K562 (cell line): ENCODE measurements around the gene ARMH1. TPM values are rescaled to one million over a fixed set of nuclear protein-coding genes. Genes with fewer than 3 reads are reported as not detected.
A peak's percentile ranks its signal among the peaks of the same experiment; 100 is the strongest.

Experiments used
- BRF1 ChIP-seq: IDR thresholded peaks from 3 replicates; pipeline ENCODE4 v1.6.1; 2011; ENCODE audit warnings: borderline replicate concordance, mild to moderate bottlenecking; ENCODE audit not compliant: insufficient read length; ENCODE audit errors: extremely low read depth
- CBFA2T2 ChIP-seq: fragments of 450-650 bp; conservative IDR thresholded peaks from 2 replicates; pipeline ENCODE4 v1.6.1; 2017; ENCODE audit warnings: mild to moderate bottlenecking
- DIDO1 ChIP-seq: fragments of 450-650 bp; IDR thresholded peaks from 2 replicates; pipeline ENCODE4 v1.6.1; 2016; ENCODE audit warnings: low read depth, missing biosample characterization, missing genetic modification characterization
- GATA2 ChIP-seq: sonication (generic); formaldehyde crosslinking; IDR thresholded peaks from 2 replicates; pipeline ENCODE4 v1.4.0; 2020; ENCODE audit warnings: mild to moderate bottlenecking, missing genetic modification reagents
- KLF10 ChIP-seq: fragments of 250-450 bp; sonication (Bioruptor Pico); IDR thresholded peaks from 2 replicates; pipeline ENCODE4 v1.6.1; 2021; ENCODE audit warnings: matching md5 sums
- MTA1 ChIP-seq: fragments of 450-650 bp; IDR thresholded peaks from 2 replicates; pipeline ENCODE4 v1.6.1; 2017; ENCODE audit warnings: borderline replicate concordance
- SAFB2 ChIP-seq: fragments of 200-400 bp; formaldehyde crosslinking; IDR thresholded peaks from 2 replicates; pipeline ENCODE4 v1.6.1; 2018; ENCODE audit warnings: borderline replicate concordance, low read length, low read depth, moderate library complexity; ENCODE audit not compliant: severe bottlenecking
- SAP30 ChIP-seq: fragments of 200-600 bp; sonication (generic); IDR thresholded peaks from 2 replicates; pipeline ENCODE4 v1.6.1; 2012; ENCODE audit warnings: borderline replicate concordance, low read depth, mild to moderate bottlenecking, moderate library complexity, low read length, control low read depth, inconsistent platforms; ENCODE audit not compliant: insufficient read depth, poor library complexity, severe bottlenecking
- TAF15 ChIP-seq: fragments of 200-400 bp; formaldehyde crosslinking; IDR thresholded peaks from 2 replicates; pipeline ENCODE4 v1.6.1; 2017; ENCODE audit warnings: mild to moderate bottlenecking, low read depth, low read length, moderate library complexity
- TBP ChIP-seq: optimal IDR thresholded peaks from 2 replicates; pipeline ENCODE3; 2011; ENCODE audit warnings: low read depth, low read length, improper control_type of control experiment
- ZBTB7A ChIP-seq: IDR thresholded peaks from 2 replicates; pipeline ENCODE4 v1.6.1; 2011; ENCODE audit warnings: low read depth, mild to moderate bottlenecking, low read length, moderate library complexity, borderline replicate concordance; ENCODE audit not compliant: control insufficient read depth
- polyA plus RNA-seq, 8 experiments: library from polyadenylated mRNA; depleted of rRNA in 4 of 8; stranded (reverse) in 5 of 8; unstranded in 3 of 8; fragments of >200 nt; fragmentation: Nextera tagmentation in 2 of 8; fragmentation: Illumina TruSeq in 1 of 8; extraction: Ambion mirVana in 2 of 8; extraction: Trizol in 1 of 8; gene quantifications; 2 replicates each; pipeline versions ENCODE4 v1.2.1 to v1.2.3, GENCODE V29; 2011 to 2014; ENCODE audit warnings: inconsistent platforms in 1 of 8, missing spikeins in 1 of 8
- total RNA-seq, 7 experiments: library from RNA; depleted of rRNA in 6 of 7; stranded (reverse); fragments of >200 nt in 6 of 7; fragmentation: Illumina TruSeq in 2 of 7; extraction: Trizol in 2 of 7; gene quantifications; 2 replicates each; pipeline versions ENCODE4 v1.2.1 to v1.2.3, GENCODE V29; 2011 to 2021; ENCODE audit warnings: low replicate concordance in 1 of 7
- TF ChIP-seq, protein P1 (sequence below), 2 experiments: IDR thresholded peaks in 1 of 2; conservative IDR thresholded peaks in 1 of 2; 2 replicates each; pipeline ENCODE4 v1.6.1; 2016; ENCODE audit warnings: low read depth in 2 of 2, mild to moderate bottlenecking in 1 of 2, missing compliant biosample characterization in 1 of 2, missing genetic modification characterization in 1 of 2, moderate library complexity in 1 of 2
- TF ChIP-seq, protein P2 (sequence below): fragments of 250-450 bp; sonication (Bioruptor Pico); IDR thresholded peaks from 2 replicates; pipeline ENCODE4 v1.9.0; 2021; ENCODE audit warnings: mild to moderate bottlenecking
- TF ChIP-seq, protein P3 (sequence below): fragments of 450-650 bp; formaldehyde crosslinking; IDR thresholded peaks from 2 replicates; pipeline ENCODE4 v1.4.0; 2022; ENCODE audit warnings: mild to moderate bottlenecking, moderate library complexity
- TF ChIP-seq, protein P4 (sequence below): IDR thresholded peaks from 3 replicates; pipeline ENCODE4 v1.6.1; 2011; ENCODE audit warnings: borderline replicate concordance, mild to moderate bottlenecking, moderate library complexity; ENCODE audit not compliant: insufficient read length; ENCODE audit errors: extremely low read depth
- TF ChIP-seq, protein P5 (sequence below): fragments of 450-650 bp; IDR thresholded peaks from one replicate; pipeline ENCODE4 v1.6.1; 2018; ENCODE audit warnings: mild to moderate bottlenecking, moderate library complexity; ENCODE audit not compliant: partially characterized antibody

Gene ARMH1
- total and polyA plus RNA-seq, 9 of the 15 experiments (the other 6 are each of a cell fraction or from before 2014, with no cell fraction given) = 0.41 TPM; not detected in 8

DNA sequence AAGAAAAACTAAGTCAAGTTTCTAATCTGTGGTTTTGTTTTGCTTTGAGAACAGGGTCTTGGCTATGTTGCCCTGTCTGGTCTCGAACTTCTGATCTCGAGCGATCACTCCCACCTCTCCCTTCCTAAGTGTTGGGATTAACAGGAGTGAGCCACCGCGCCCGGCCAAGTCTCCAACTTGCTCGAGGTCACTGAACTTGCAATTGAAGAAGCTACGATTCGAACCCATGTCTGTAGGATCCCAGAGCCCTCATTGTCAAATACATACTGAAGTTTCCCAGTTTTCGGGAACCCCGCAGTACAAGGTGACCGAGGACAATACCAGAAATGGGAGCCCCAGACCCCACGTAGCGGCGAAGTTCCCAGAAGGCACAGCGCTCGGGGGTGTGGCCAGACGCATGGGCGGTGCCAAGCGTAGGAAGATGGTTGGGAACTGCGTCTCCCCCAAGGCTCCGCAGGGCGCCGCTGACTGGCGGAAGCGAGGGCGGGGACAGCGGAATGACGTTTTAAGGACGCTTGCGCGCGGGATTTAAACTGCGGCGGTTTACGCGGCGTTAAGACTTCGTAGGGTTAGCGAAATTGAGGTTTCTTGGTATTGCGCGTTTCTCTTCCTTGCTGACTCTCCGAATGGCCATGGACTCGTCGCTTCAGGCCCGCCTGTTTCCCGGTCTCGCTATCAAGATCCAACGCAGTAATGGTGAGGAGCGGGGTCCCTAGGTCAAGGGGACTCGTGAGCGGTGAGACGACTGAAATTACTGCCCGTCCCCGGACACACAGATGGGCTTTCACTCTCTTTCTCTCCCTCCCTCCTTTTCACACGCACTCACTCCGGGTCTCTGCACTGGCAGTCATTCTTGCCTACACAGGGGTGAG, 65.0 kb downstream of the ARMH1 start, which contains the start of gene KIF2C (continued):
- TF ChIP-seq, protein P1, sequence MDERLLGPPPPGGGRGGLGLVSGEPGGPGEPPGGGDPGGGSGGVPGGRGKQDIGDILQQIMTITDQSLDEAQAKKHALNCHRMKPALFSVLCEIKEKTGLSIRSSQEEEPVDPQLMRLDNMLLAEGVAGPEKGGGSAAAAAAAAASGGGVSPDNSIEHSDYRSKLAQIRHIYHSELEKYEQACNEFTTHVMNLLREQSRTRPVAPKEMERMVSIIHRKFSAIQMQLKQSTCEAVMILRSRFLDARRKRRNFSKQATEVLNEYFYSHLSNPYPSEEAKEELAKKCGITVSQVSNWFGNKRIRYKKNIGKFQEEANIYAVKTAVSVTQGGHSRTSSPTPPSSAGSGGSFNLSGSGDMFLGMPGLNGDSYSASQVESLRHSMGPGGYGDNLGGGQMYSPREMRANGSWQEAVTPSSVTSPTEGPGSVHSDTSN (CRISPR knock-in tag; IDR thresholded peaks at IDR 0.05; ENCODE audit: low read depth) = no peak
- TF ChIP-seq, protein P1 (tag; conservative IDR thresholded peaks at IDR 0.05; ENCODE audit: low read depth) = no peak
- TF ChIP-seq, protein P2, sequence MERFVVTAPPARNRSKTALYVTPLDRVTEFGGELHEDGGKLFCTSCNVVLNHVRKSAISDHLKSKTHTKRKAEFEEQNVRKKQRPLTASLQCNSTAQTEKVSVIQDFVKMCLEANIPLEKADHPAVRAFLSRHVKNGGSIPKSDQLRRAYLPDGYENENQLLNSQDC = 0 out of 2 replicates have a peak, but pooled peaks have one; percentile 59
- TF ChIP-seq ZBTB7A (peak; percentile 80), MTA1 (peak; percentile 5; the same call in 1 of the 2 replicates), KLF10 (no peak), BRF1 (no peak), DIDO1 (tag) (no peak), TAF15 (no peak), CBFA2T2 (no peak), SAFB2 (no peak), TBP (no peak), GATA2 (CRISPR knock-in tag) (no peak), SAP30 (peak; percentile 100)
- TF ChIP-seq, protein P3, sequence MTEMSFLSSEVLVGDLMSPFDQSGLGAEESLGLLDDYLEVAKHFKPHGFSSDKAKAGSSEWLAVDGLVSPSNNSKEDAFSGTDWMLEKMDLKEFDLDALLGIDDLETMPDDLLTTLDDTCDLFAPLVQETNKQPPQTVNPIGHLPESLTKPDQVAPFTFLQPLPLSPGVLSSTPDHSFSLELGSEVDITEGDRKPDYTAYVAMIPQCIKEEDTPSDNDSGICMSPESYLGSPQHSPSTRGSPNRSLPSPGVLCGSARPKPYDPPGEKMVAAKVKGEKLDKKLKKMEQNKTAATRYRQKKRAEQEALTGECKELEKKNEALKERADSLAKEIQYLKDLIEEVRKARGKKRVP (CRISPR knock-in tag) = 0 out of 2 replicates have a peak, but pooled peaks have one; percentile 43
- TF ChIP-seq, protein P4, sequence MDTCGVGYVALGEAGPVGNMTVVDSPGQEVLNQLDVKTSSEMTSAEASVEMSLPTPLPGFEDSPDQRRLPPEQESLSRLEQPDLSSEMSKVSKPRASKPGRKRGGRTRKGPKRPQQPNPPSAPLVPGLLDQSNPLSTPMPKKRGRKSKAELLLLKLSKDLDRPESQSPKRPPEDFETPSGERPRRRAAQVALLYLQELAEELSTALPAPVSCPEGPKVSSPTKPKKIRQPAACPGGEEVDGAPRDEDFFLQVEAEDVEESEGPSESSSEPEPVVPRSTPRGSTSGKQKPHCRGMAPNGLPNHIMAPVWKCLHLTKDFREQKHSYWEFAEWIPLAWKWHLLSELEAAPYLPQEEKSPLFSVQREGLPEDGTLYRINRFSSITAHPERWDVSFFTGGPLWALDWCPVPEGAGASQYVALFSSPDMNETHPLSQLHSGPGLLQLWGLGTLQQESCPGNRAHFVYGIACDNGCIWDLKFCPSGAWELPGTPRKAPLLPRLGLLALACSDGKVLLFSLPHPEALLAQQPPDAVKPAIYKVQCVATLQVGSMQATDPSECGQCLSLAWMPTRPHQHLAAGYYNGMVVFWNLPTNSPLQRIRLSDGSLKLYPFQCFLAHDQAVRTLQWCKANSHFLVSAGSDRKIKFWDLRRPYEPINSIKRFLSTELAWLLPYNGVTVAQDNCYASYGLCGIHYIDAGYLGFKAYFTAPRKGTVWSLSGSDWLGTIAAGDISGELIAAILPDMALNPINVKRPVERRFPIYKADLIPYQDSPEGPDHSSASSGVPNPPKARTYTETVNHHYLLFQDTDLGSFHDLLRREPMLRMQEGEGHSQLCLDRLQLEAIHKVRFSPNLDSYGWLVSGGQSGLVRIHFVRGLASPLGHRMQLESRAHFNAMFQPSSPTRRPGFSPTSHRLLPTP = peak; percentile 84
- TF ChIP-seq, protein P5, sequence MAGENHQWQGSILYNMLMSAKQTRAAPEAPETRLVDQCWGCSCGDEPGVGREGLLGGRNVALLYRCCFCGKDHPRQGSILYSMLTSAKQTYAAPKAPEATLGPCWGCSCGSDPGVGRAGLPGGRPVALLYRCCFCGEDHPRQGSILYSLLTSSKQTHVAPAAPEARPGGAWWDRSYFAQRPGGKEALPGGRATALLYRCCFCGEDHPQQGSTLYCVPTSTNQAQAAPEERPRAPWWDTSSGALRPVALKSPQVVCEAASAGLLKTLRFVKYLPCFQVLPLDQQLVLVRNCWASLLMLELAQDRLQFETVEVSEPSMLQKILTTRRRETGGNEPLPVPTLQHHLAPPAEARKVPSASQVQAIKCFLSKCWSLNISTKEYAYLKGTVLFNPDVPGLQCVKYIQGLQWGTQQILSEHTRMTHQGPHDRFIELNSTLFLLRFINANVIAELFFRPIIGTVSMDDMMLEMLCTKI = no peak
